ENCODE data around the gene SNX5.

Gene SNX5

GRCh38 chr20:17933711-17934110 lies 34.9 kb downstream of the SNX5 start:
- Mint-ChIP-seq H3K4me1 (ENCODE audit: low read depth) (no peaks in the 10 kb centered on the region), H3K27me3 (ENCODE audit: low read depth) (no peaks in the 10 kb centered on the region), H3K9me3 (peaks cover 4% of the 10 kb centered on the region), H3K4me3 (no peak overlapping the region), H3K27ac (no peak overlapping the region), H3K36me3 (ENCODE audit: low read depth) (peaks cover 4% of the 10 kb centered on the region)

- Mint-ChIP-seq H3K4me1 (ENCODE audit: low read depth) (no peaks in the 10 kb centered on the region), H3K9me3 (peaks cover 4% of the 10 kb centered on the region), H3K27me3 (ENCODE audit: low read depth) (no peaks in the 10 kb centered on the region), H3K4me3 (no peak overlapping the region), H3K36me3 (ENCODE audit: low read depth) (peaks cover 4% of the 10 kb centered on the region), H3K27ac (no peak overlapping the region)
Observed at GRCh38 chr20:17933121-17933520, 35.5 kb downstream of the SNX5 start.

GRCh38 chr20:17932396-17932795 lies 36.2 kb downstream of the SNX5 start:
- H3K9me3 Mint-ChIP-seq, result peaks cover 4% of the 10 kb centered on the region
- no peak overlapping the region for H3K4me3 Mint-ChIP-seq
- peaks cover 4% of the 10 kb centered on the region for H3K36me3 Mint-ChIP-seq (ENCODE audit: low read depth)
- peak overlapping the region; percentile 13 for H3K27ac Mint-ChIP-seq
- no peaks in the 10 kb centered on the region for H3K4me1 Mint-ChIP-seq (ENCODE audit: low read depth)
- no peaks in the 10 kb centered on the region for H3K27me3 Mint-ChIP-seq (ENCODE audit: low read depth)

GRCh38 chr20:17931513-17931912 lies 37.1 kb downstream of the SNX5 start:
- Mint-ChIP-seq H3K4me3 (no peak overlapping the region), H3K36me3 (ENCODE audit: low read depth) (peaks cover 4% of the 10 kb centered on the region), H3K27me3 (ENCODE audit: low read depth) (peaks cover 5% of the 10 kb centered on the region), H3K27ac (no peak overlapping the region), H3K9me3 (peaks cover 4% of the 10 kb centered on the region), H3K4me1 (ENCODE audit: low read depth) (no peaks in the 10 kb centered on the region)

- peaks cover 10% of the 10 kb centered on the region for H3K27me3 Mint-ChIP-seq (ENCODE audit: low read depth)
- H3K4me1 Mint-ChIP-seq (ENCODE audit: low read depth), result no peaks in the 10 kb centered on the region
- H3K36me3 Mint-ChIP-seq (ENCODE audit: low read depth), result peaks cover 4% of the 10 kb centered on the region
- no peak overlapping the region for H3K27ac Mint-ChIP-seq
- peaks cover 4% of the 10 kb centered on the region for H3K9me3 Mint-ChIP-seq
- no peak overlapping the region for H3K4me3 Mint-ChIP-seq
Observed at GRCh38 chr20:17928633-17929311, 39.8 kb downstream of the SNX5 start.

- peaks cover 4% of the 10 kb centered on the region for H3K36me3 Mint-ChIP-seq (ENCODE audit: low read depth)
- peaks cover 10% of the 10 kb centered on the region for H3K27me3 Mint-ChIP-seq (ENCODE audit: low read depth)
- no peak overlapping the region for H3K4me3 Mint-ChIP-seq
- no peaks in the 10 kb centered on the region for H3K4me1 Mint-ChIP-seq (ENCODE audit: low read depth)
- no peak overlapping the region for H3K27ac Mint-ChIP-seq
- H3K9me3 Mint-ChIP-seq, result peaks cover 4% of the 10 kb centered on the region
Observed at GRCh38 chr20:17928211-17928611, 40.4 kb downstream of the SNX5 start.

GRCh38 chr20:17925940-17926300 lies 42.7 kb downstream of the SNX5 start:
- Mint-ChIP-seq H3K36me3 (ENCODE audit: low read depth) (no peaks in the 10 kb centered on the region), H3K27me3 (ENCODE audit: low read depth) (peaks cover 15% of the 10 kb centered on the region), H3K27ac (no peak overlapping the region), H3K4me1 (ENCODE audit: low read depth) (no peaks in the 10 kb centered on the region), H3K9me3 (no peaks in the 10 kb centered on the region), H3K4me3 (no peak overlapping the region)

- no peaks in the 10 kb centered on the region for H3K4me1 Mint-ChIP-seq (ENCODE audit: low read depth)
- peaks cover 15% of the 10 kb centered on the region for H3K27me3 Mint-ChIP-seq (ENCODE audit: low read depth)
- no peaks in the 10 kb centered on the region for H3K36me3 Mint-ChIP-seq (ENCODE audit: low read depth)
- no peak overlapping the region for H3K4me3 Mint-ChIP-seq
- H3K27ac Mint-ChIP-seq, result no peak overlapping the region
- no peaks in the 10 kb centered on the region for H3K9me3 Mint-ChIP-seq
Observed at GRCh38 chr20:17925141-17925939, 43.3 kb downstream of the SNX5 start.

- Mint-ChIP-seq H3K9me3 (no peaks in the 10 kb centered on the region), H3K4me3 (no peak overlapping the region), H3K36me3 (ENCODE audit: low read depth) (no peaks in the 10 kb centered on the region), H3K27me3 (ENCODE audit: low read depth) (peaks cover 15% of the 10 kb centered on the region), H3K27ac (no peak overlapping the region), H3K4me1 (ENCODE audit: low read depth) (no peaks in the 10 kb centered on the region)
Observed at GRCh38 chr20:17921774-17922173, 46.8 kb downstream of the SNX5 start.

GRCh38 chr20:17919149-17919548 lies 49.4 kb downstream of the SNX5 start:
- no peak overlapping the region for H3K4me3 Mint-ChIP-seq
- H3K27me3 Mint-ChIP-seq (ENCODE audit: low read depth), result peaks cover 17% of the 10 kb centered on the region
- H3K4me1 Mint-ChIP-seq (ENCODE audit: low read depth), result no peaks in the 10 kb centered on the region
- no peak overlapping the region for H3K27ac Mint-ChIP-seq
- no peaks in the 10 kb centered on the region for H3K36me3 Mint-ChIP-seq (ENCODE audit: low read depth)
- no peaks in the 10 kb centered on the region for H3K9me3 Mint-ChIP-seq

- no peaks in the 10 kb centered on the region for H3K36me3 Mint-ChIP-seq (ENCODE audit: low read depth)
- no peaks in the 10 kb centered on the region for H3K9me3 Mint-ChIP-seq
- H3K4me3 Mint-ChIP-seq, result no peak overlapping the region
- H3K27me3 Mint-ChIP-seq (ENCODE audit: low read depth), result peaks cover 27% of the 10 kb centered on the region
- no peak overlapping the region for H3K27ac Mint-ChIP-seq
- H3K4me1 Mint-ChIP-seq (ENCODE audit: low read depth), result no peaks in the 10 kb centered on the region
Observed at GRCh38 chr20:17917832-17918618, 50.6 kb downstream of the SNX5 start.

- H3K27me3 Mint-ChIP-seq (ENCODE audit: low read depth), result peaks cover 33% of the 10 kb centered on the region
Observed at GRCh38 chr20:17916433-17916891, 52.1 kb downstream of the SNX5 start.

GRCh38 chr20:17914957-17915356 lies 53.6 kb downstream of the SNX5 start:
- H3K27me3 Mint-ChIP-seq (ENCODE audit: low read depth), result peaks cover 38% of the 10 kb centered on the region
- H3K36me3 Mint-ChIP-seq (ENCODE audit: low read depth), result no peaks in the 10 kb centered on the region
- no peaks in the 10 kb centered on the region for H3K9me3 Mint-ChIP-seq
- H3K4me1 Mint-ChIP-seq (ENCODE audit: low read depth), result no peaks in the 10 kb centered on the region
- no peak overlapping the region for H3K4me3 Mint-ChIP-seq
- H3K27ac Mint-ChIP-seq, result no peak overlapping the region

More at GRCh38 chr20:17916433-17916891, 52.1 kb downstream of the SNX5 start:
- Mint-ChIP-seq H3K36me3 (ENCODE audit: low read depth) (no peaks in the 10 kb centered on the region), H3K9me3 (no peaks in the 10 kb centered on the region), H3K27ac (no peak overlapping the region), H3K4me3 (no peak overlapping the region), H3K4me1 (ENCODE audit: low read depth) (no peaks in the 10 kb centered on the region)

- no peaks in the 10 kb centered on the region for H3K4me1 Mint-ChIP-seq (ENCODE audit: low read depth)
- no peaks in the 10 kb centered on the region for H3K36me3 Mint-ChIP-seq (ENCODE audit: low read depth)
- H3K27me3 Mint-ChIP-seq (ENCODE audit: low read depth), result peaks cover 38% of the 10 kb centered on the region
- H3K4me3 Mint-ChIP-seq, result no peak overlapping the region
- H3K27ac Mint-ChIP-seq, result no peak overlapping the region
- H3K9me3 Mint-ChIP-seq, result no peaks in the 10 kb centered on the region
Observed at GRCh38 chr20:17912916-17913315, 55.7 kb downstream of the SNX5 start.
